K562 (cell line): Measurements from ENCODE around the gene MUC5B. TPM values are rescaled to one million over a fixed set of nuclear protein-coding genes. Genes with fewer than 3 reads are reported as not detected.

ENCODE experiments used
- ATAC-seq: fragments of 200-7000 bp; cut with Tn5 transposase; 3 replicates; pipeline ENCODE4 v1.9.1; 2020; ENCODE audit warnings: moderate library complexity
- BruUV-seq: library from RNA; stranded (reverse); fragments of 400-500 nt; replicated peaks from 2 replicates; lab custom pipeline; 2021; lab: Mats Ljungman, UMichigan
- CTCF ChIA-PET: fragments of 300-600 bp; formaldehyde crosslinking; extraction: SDS; loops from one replicate; lab custom pipeline; 2021; ENCODE audit warnings: low intra/inter-chr PET ratio; lab: Yijun Ruan, JAX
- POLR2A ChIA-PET: fragments of 300-600, 350-650 bp; sonication (Branson Sonifier 250); formaldehyde crosslinking; extraction: SDS; loops from one replicate; lab custom pipeline; 2021; ENCODE audit warnings: antibody characterized with exemption, inconsistent platforms; lab: Yijun Ruan, JAX
- DNase-seq, 4 experiments: peaks; one replicate each; pipeline versions ENCODE4 v3.0.0 to v3.0.0-alpha.2; 2011 to 2018; ENCODE audit warnings: low spot score in 3 of 4, mixed read lengths in 3 of 4; ENCODE audit errors: extremely low read depth in 1 of 4
- FAIRE-seq: peaks from 2 replicates; lab custom pipeline; 2011; peaks lifted over from hg19 to GRCh38; lab: Jason Lieb, UNC
- H2AFZ ChIP-seq: 2 replicates; pipeline ENCODE4 v1.6.0; 2011; ENCODE audit warnings: low read depth, low read length, control low read depth, inconsistent platforms
- H3K27ac ChIP-seq: fragments of 200-600 bp; 3 replicates; pipeline ENCODE4 v1.8.0; 2011; ENCODE audit warnings: low read depth, mild to moderate bottlenecking, control low read depth, inconsistent platforms, low read length, moderate library complexity, mixed read lengths; ENCODE audit errors: extremely low read depth
- H3K27me3 ChIP-seq, 2 experiments: fragments of 300-600 bp in 1 of 2; 2 replicates in 1 of 2; 3 replicates in 1 of 2; pipeline versions ENCODE4 v1.6.0 to v1.8.0; 2011; ENCODE audit warnings: inconsistent platforms in 2 of 2, low read length in 2 of 2, mild to moderate bottlenecking in 1 of 2, mixed read lengths in 1 of 2, moderate library complexity in 1 of 2; ENCODE audit not compliant: control insufficient read depth in 2 of 2, insufficient read depth in 2 of 2
- H3K36me3 ChIP-seq: fragments of 300-600 bp; 3 replicates; pipeline ENCODE4 v1.8.0; 2011; ENCODE audit warnings: mild to moderate bottlenecking, low read length, inconsistent platforms; ENCODE audit not compliant: control insufficient read depth, insufficient read depth
- H3K4me1 ChIP-seq, 2 experiments: fragments of 200-600 bp in 1 of 2; replicated peaks in 1 of 2; 2 replicates in 1 of 2; 3 replicates in 1 of 2; pipeline versions ENCODE4 v1.5.1 to v1.8.0; 2011; ENCODE audit warnings: inconsistent platforms in 2 of 2, low read length in 2 of 2, mild to moderate bottlenecking in 1 of 2, mixed read lengths in 1 of 2, moderate library complexity in 1 of 2; ENCODE audit not compliant: control insufficient read depth in 2 of 2, insufficient read depth in 2 of 2
- H3K4me2 ChIP-seq: 2 replicates; pipeline ENCODE4 v1.6.1; 2011; ENCODE audit warnings: low read length, control low read depth, inconsistent platforms, mixed read lengths; ENCODE audit not compliant: insufficient read depth
- H3K4me3 ChIP-seq: fragments of 200-600 bp; sonication (generic), shearing (Covaris generic); 2 replicates; pipeline ENCODE4 v1.5.1; 2016; ENCODE audit warnings: control low read depth, inconsistent platforms
- H3K79me2 ChIP-seq: fragments of 200-600 bp; 3 replicates; pipeline ENCODE4 v1.8.0; 2011; ENCODE audit warnings: low read length, inconsistent platforms; ENCODE audit not compliant: control insufficient read depth, insufficient read depth
- H3K9ac ChIP-seq, 2 experiments: 2 replicates each; pipeline versions ENCODE4 v1.6.0 to v1.6.1; 2011; ENCODE audit warnings: low read depth in 2 of 2, low read length in 2 of 2, control low read depth in 1 of 2, inconsistent platforms in 1 of 2, mild to moderate bottlenecking in 1 of 2, mixed read lengths in 1 of 2; ENCODE audit not compliant: insufficient read depth in 1 of 2
- H3K9me1 ChIP-seq: one replicate; pipeline ENCODE4 v1.6.0; 2011; ENCODE audit warnings: inconsistent platforms, mild to moderate bottlenecking, low read length, moderate library complexity; ENCODE audit not compliant: control insufficient read depth, insufficient read depth
- H3K9me3 ChIP-seq: replicated peaks from 2 replicates; pipeline ENCODE4 v1.5.1; 2011; ENCODE audit warnings: low read depth, low read length, inconsistent platforms; ENCODE audit not compliant: control insufficient read depth, insufficient read depth
- H4K20me1 ChIP-seq: replicated peaks from 2 replicates; pipeline ENCODE4 v1.6.1; 2011; ENCODE audit warnings: low read length, inconsistent platforms, mixed read lengths; ENCODE audit not compliant: control insufficient read depth, insufficient read depth
- BACH1 ChIP-seq: fragments of 200-800 bp; sonication (Bioruptor generic); IDR thresholded peaks from 2 replicates; pipeline ENCODE4 v1.6.1; 2016; ENCODE audit warnings: missing genetic modification characterization, missing compliant biosample characterization
- HCFC1 ChIP-seq: IDR thresholded peaks from 2 replicates; pipeline ENCODE4 v1.6.1; 2012; ENCODE audit warnings: low read depth, low read length, improper control_type of control experiment
- NFATC3 ChIP-seq: fragments of 450-650 bp; IDR thresholded peaks from 2 replicates; pipeline ENCODE4 v1.6.1; 2017; ENCODE audit warnings: mild to moderate bottlenecking
- PHF20 ChIP-seq: fragments of 450-650 bp; IDR thresholded peaks from 2 replicates; pipeline ENCODE4 v1.6.1; 2018; ENCODE audit not compliant: partially characterized antibody
- RCOR1 ChIP-seq, 2 experiments: IDR thresholded peaks; 2 replicates each; pipeline ENCODE4 v1.6.1; 2012; ENCODE audit warnings: low read depth in 2 of 2, low read length in 2 of 2, borderline replicate concordance in 1 of 2, improper control_type of control experiment in 1 of 2
- SMAD2 ChIP-seq: fragments of 150-350 bp; IDR thresholded peaks from 2 replicates; pipeline ENCODE4 v1.6.1; 2014; ENCODE audit warnings: low read depth, mild to moderate bottlenecking, low read length
- TEAD1 ChIP-seq, 2 experiments: fragments of 450-650 bp in 1 of 2; sonication (generic) in 1 of 2; formaldehyde crosslinking; IDR thresholded peaks; 2 replicates each; pipeline versions ENCODE4 v1.4.0 to v1.8.0; 2020 to 2022; ENCODE audit warnings: mild to moderate bottlenecking in 2 of 2, missing genetic modification reagents in 1 of 2
- YBX1 ChIP-seq: fragments of 450-650 bp; IDR thresholded peaks from 2 replicates; pipeline ENCODE4 v1.7.1; 2016; ENCODE audit warnings: mild to moderate bottlenecking
- ZNF239 ChIP-seq: fragments of 250-450 bp; sonication (Bioruptor Pico); IDR thresholded peaks from 2 replicates; pipeline ENCODE4 v1.4.0; 2020; ENCODE audit warnings: mild to moderate bottlenecking
- ZNF253 ChIP-seq: fragments of 250-450 bp; sonication (Bioruptor Pico); conservative IDR thresholded peaks from 2 replicates; pipeline ENCODE4 v1.6.1; 2021; ENCODE audit warnings: mild to moderate bottlenecking
- ZNF408 ChIP-seq: fragments of 250-450 bp; sonication (Bioruptor Pico); IDR thresholded peaks from 2 replicates; pipeline ENCODE4 v1.4.0; 2020; ENCODE audit warnings: low read depth, mild to moderate bottlenecking, moderate library complexity
- ZNF551 ChIP-seq: fragments of 250-450 bp; sonication (Bioruptor Pico); IDR thresholded peaks from 2 replicates; pipeline ENCODE4 v1.5.0; 2021; ENCODE audit warnings: mild to moderate bottlenecking, moderate library complexity
- WGBS: fragments of 100-300 bp; shearing (Covaris generic); methylation state at CpG from one replicate; pipeline ENCODE4 v1.1.6; 2016; ENCODE audit warnings: low coverage, mixed read lengths; ENCODE audit not compliant: insufficient coverage; ENCODE audit errors: missing lambda C conversion rate; 5-methylcytosine and 5-hydroxymethylcytosine counted together
- in situ Hi-C: fragments of 300-500 bp; cut with MboI; formaldehyde crosslinking; loops from 4 replicates; pipeline ENCODE4 v1.15.0; 2018; ENCODE audit warnings: inconsistent platforms, mixed read lengths
- intact Hi-C: fragments of 100-400 bp; cut with micrococcal nuclease; formaldehyde crosslinking; loops from 2 replicates; pipeline ENCODE4 v1.14.2; 2022
- polyA plus RNA-seq, 8 experiments: library from polyadenylated mRNA; depleted of rRNA in 4 of 8; stranded (reverse) in 5 of 8; unstranded in 3 of 8; fragments of >200 nt; fragmentation: Nextera tagmentation in 2 of 8; fragmentation: Illumina TruSeq in 1 of 8; extraction: Ambion mirVana in 2 of 8; extraction: Trizol in 1 of 8; gene quantifications; 2 replicates each; pipeline versions ENCODE4 v1.2.1 to v1.2.3, GENCODE V29; 2011 to 2014; ENCODE audit warnings: inconsistent platforms in 1 of 8, missing spikeins in 1 of 8
- total RNA-seq, 7 experiments: library from RNA; depleted of rRNA in 6 of 7; stranded (reverse); fragments of >200 nt in 6 of 7; fragmentation: Illumina TruSeq in 2 of 7; extraction: Trizol in 2 of 7; gene quantifications; 2 replicates each; pipeline versions ENCODE4 v1.2.1 to v1.2.3, GENCODE V29; 2011 to 2021; ENCODE audit warnings: low replicate concordance in 1 of 7
- TF ChIP-seq, protein P1 (sequence below): fragments of 450-650 bp; formaldehyde crosslinking; IDR thresholded peaks from 2 replicates; pipeline ENCODE4 v1.4.0; 2020; ENCODE audit warnings: mild to moderate bottlenecking, mixed read lengths

MUC5B gene
- total and polyA plus RNA-seq, 9 of the 15 experiments (the other 6 are each of a cell fraction or from before 2014, with no cell fraction given) = 0.04 to 0.95 TPM; not detected in 7

DNA sequence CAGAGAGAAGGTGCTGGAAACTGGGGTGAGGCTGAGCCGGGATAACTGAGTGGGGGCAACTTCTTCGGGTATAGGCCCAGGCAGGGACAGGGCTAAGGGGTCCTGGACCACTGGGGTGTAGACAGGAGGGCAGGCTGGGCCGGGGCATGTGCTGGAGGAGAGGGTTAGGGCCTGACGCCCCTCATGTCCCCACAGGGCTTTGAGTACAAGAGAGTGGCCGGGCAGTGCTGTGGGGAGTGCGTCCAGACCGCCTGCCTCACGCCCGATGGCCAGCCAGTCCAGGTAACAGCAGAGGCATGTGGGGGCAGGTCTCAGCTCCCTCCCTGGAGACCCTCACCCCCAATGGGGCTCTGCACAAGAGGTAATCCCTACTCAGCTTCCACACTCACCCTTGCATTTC, 36.7 kb downstream of the MUC5B start:
- POLR2A ChIA-PET = no interaction called here

More for the DNA sequence above, 36.7 kb downstream of the MUC5B start:
- H3K9ac ChIP-seq = no peak overlapping the region
- H4K20me1 ChIP-seq = no peaks in the 10 kb centered on the region; the same call in 1 of the 2 replicates
- FAIRE-seq = no peak
- no peak overlapping the region for H3K4me2 ChIP-seq
- TF ChIP-seq ZNF408 (CRISPR knock-in tag) = no peak
- TF ChIP-seq YBX1 = no peak
- TF ChIP-seq NFATC3 = no peak
- no peak for TF ChIP-seq BACH1 (tag)
- TF ChIP-seq TEAD1 (CRISPR knock-in tag; IDR thresholded peaks at IDR 0.05) = no peak
- TF ChIP-seq, protein P1, sequence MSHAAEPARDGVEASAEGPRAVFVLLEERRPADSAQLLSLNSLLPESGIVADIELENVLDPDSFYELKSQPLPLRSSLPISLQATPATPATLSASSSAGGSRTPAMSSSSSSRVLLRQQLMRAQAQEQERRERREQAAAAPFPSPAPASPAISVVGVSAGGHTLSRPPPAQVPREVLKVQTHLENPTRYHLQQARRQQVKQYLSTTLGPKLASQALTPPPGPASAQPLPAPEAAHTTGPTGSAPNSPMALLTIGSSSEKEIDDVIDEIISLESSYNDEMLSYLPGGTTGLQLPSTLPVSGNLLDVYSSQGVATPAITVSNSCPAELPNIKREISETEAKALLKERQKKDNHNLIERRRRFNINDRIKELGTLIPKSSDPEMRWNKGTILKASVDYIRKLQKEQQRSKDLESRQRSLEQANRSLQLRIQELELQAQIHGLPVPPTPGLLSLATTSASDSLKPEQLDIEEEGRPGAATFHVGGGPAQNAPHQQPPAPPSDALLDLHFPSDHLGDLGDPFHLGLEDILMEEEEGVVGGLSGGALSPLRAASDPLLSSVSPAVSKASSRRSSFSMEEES (CRISPR knock-in tag) = no peak
- TF ChIP-seq ZNF253 (CRISPR knock-in tag) = no peak
- TF ChIP-seq SMAD2 = no peak
- TF ChIP-seq HCFC1 = no peak
- TF ChIP-seq PHF20 = no peak
- no peak for TF ChIP-seq ZNF551 (CRISPR knock-in tag)
- TF ChIP-seq ZNF239 (CRISPR knock-in tag) = no peak
- no peak for TF ChIP-seq RCOR1 (IDR thresholded peaks at IDR 0.05; ENCODE audit: borderline replicate concordance in 1 of 2, low read depth in 2 of 2, low read length in 2 of 2)
- TF ChIP-seq, all 486 proteins: peak for 0
- Histone ChIP-seq H3K36me3 (no peaks in the 10 kb centered on the region), H3K4me1 (peaks cover 5 to 70% of the 10 kb centered on the region in 2 experiments; a peak in 4 of 5 replicates), H3K79me2 (no peaks in the 10 kb centered on the region), H2AFZ (no peak overlapping the region), H3K27ac (no peak overlapping the region), H3K4me3 (no peak overlapping the region), H3K27me3 (peaks cover 0 to under 1% of the 10 kb centered on the region in 2 experiments; a peak in 2 of 5 replicates), H3K9me1 (peaks cover 8% of the 10 kb centered on the region), H3K9me3 (no peaks in the 10 kb centered on the region; the same call in 1 of the 2 replicates)
- intact Hi-C loops = no loop called here
- no peak for DNase-seq
- CTCF ChIA-PET = no interaction called here
- WGBS = 32% methylated on average over 6 of the region's 9 CpGs
- in situ Hi-C loops = no loop called here
- no TSS peak for BruUV-seq
- ATAC-seq = no peak
